ENCODE results near the gene FAM50A.
"Not testable (repeated sequence)": the region's sequence is repeated elsewhere in the genome, so short reads cannot be mapped to it uniquely, and the experiment has no call there.

Gene FAM50A, protein sequence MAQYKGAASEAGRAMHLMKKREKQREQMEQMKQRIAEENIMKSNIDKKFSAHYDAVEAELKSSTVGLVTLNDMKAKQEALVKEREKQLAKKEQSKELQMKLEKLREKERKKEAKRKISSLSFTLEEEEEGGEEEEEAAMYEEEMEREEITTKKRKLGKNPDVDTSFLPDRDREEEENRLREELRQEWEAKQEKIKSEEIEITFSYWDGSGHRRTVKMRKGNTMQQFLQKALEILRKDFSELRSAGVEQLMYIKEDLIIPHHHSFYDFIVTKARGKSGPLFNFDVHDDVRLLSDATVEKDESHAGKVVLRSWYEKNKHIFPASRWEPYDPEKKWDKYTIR

DNA sequence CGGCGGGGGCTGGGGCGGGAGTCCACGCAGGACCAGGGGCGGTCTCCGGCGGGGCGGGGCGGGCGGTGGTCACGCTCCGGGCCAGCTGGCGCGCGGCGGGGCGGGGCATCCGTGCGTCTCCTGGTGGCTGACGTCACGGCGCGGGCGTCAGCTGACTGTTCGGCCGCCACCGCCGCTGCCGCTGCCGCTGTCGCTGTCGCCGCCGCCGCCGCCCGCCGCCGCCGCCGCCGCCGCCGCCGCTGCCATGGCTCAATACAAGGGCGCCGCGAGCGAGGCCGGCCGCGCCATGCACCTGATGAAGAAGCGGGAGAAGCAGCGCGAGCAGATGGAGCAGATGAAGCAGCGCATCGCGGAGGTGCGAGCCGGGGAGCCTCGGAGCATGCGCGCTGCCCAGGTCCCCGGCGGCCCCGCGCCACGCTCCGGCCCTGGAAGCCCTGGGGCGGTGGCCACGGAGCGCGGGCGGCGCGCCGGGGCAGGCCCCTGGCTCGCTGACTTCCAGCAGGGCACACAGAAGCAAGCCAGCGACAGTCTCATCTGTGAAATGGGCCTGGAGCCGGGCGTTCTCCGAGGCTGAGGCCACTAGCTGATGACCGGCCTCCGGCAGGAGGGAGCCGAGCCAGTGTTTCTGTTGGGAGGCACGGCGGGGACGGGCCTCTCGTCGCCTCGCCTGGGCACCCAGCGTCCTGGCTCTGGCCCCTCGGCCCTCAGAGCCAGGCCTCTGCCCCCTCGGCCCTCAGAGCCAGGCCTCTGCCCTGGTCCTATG, at the start of gene FAM50A:
FAM50A (plus strand) TSS at position 150 of the 763 bp plus-strand sequence; CDS start at position 245, 95 bp downstream.
- peak within 1 kb of the TSS; percentile 78 for H3K27ac Mint-ChIP-seq (ENCODE audit: low read depth)
- H3K9me3 Mint-ChIP-seq = no peaks in the 10 kb centered on the region
- DNase-seq (ENCODE audit: low spot score in 2 of 2) (peak; percentile 28 to 33), ATAC-seq (replicated peaks; ENCODE audit: extremely low read depth, poor library complexity, severe bottlenecking) (peak; percentile 74)
- H3K4me3 Mint-ChIP-seq = peak within 1 kb of the TSS; percentile 79
- H3K27me3 Mint-ChIP-seq = no peaks in the 10 kb centered on the region
- peaks cover 14% of the 10 kb centered on the region for H3K4me1 Mint-ChIP-seq
- peaks cover 9% of the 10 kb centered on the region for H3K36me3 Mint-ChIP-seq (ENCODE audit: insufficient read depth)

DNA sequence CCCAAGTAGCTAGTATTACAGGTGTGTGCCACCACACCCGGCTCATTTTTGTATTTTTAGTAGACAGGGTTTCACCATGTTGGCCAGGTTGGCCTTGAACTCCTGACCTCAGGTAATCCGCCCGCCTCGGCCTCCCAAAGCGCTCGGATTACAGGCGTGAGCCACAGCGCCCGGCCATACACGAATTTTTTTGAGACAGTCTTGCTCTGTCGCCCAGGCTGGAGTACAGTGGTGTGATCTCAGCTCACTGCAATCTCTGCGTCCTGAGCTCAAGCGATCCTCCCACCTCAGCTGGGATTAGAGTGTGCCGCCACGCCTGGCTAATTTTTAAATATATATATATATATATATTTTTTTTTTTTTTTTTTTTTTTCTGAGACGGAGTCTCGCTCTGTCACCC, 47.6 kb upstream of the FAM50A start:
- H3K4me1 Mint-ChIP-seq = peaks cover 18% of the 10 kb centered on the region
- not testable (repeated sequence) for ATAC-seq (replicated peaks; ENCODE audit: extremely low read depth, poor library complexity, severe bottlenecking); H3K9me3 Mint-ChIP-seq; H3K4me3 Mint-ChIP-seq; H3K27me3 Mint-ChIP-seq; DNase-seq (ENCODE audit: low spot score in 2 of 2); H3K27ac Mint-ChIP-seq (ENCODE audit: low read depth)
- peaks cover 38% of the 10 kb centered on the region for H3K36me3 Mint-ChIP-seq (ENCODE audit: insufficient read depth)

DNA sequence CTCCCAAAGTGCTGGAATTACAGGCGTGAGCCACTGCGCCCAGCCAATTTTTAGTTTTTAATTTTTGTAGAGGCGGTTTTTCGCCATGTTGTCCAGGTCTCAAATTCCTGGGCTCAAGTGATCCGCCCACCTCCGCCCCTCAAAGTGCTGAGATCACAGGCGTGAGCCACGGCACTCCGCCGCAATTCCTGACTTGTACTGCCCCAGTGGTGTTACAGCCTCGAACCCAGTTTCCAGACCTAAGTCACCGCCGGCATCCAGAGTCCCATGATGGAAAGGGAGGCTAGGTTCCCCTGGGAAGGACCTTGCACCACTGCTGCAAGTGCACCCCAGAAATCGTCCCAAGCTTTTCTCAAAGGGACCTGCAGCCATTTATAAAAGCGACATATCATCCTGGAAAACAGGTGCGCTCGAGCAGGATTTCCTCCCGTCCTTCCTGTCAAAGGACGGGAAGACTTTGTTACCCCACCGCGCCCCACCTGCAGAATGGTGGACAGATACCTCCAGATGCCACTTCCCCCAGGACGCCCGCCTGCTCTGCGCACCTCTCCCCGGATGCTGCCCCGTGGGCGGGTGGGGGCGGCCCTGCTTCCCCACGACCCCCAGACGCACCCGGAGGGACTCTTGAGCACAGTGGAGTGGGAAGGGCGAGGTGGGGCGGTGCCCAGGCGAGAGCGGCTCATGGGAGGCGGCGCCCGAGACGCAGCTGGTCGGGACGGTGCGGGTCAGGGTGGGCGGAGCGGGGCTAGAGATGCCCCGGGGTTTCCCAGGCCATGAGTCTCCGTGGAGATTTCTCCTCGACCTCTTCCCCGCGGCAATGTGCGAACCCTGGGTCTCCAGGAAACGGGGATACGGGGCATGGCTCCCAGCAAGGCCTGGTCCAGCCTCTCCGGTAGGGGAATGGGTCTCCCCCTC, 46.7 kb upstream of the FAM50A start:
- no peak for DNase-seq (ENCODE audit: low spot score in 2 of 2)
- peak; percentile 15 for ATAC-seq (replicated peaks; ENCODE audit: extremely low read depth, poor library complexity, severe bottlenecking)
- H3K9me3 Mint-ChIP-seq = no peaks in the 10 kb centered on the region
- H3K27me3 Mint-ChIP-seq = no peaks in the 10 kb centered on the region
- peaks cover 40% of the 10 kb centered on the region for H3K36me3 Mint-ChIP-seq (ENCODE audit: insufficient read depth)
- H3K4me1 Mint-ChIP-seq = peaks cover 18% of the 10 kb centered on the region
- H3K27ac Mint-ChIP-seq (ENCODE audit: low read depth) = peak overlapping the region; percentile 99
- peak overlapping the region; percentile 98 for H3K4me3 Mint-ChIP-seq

DNA sequence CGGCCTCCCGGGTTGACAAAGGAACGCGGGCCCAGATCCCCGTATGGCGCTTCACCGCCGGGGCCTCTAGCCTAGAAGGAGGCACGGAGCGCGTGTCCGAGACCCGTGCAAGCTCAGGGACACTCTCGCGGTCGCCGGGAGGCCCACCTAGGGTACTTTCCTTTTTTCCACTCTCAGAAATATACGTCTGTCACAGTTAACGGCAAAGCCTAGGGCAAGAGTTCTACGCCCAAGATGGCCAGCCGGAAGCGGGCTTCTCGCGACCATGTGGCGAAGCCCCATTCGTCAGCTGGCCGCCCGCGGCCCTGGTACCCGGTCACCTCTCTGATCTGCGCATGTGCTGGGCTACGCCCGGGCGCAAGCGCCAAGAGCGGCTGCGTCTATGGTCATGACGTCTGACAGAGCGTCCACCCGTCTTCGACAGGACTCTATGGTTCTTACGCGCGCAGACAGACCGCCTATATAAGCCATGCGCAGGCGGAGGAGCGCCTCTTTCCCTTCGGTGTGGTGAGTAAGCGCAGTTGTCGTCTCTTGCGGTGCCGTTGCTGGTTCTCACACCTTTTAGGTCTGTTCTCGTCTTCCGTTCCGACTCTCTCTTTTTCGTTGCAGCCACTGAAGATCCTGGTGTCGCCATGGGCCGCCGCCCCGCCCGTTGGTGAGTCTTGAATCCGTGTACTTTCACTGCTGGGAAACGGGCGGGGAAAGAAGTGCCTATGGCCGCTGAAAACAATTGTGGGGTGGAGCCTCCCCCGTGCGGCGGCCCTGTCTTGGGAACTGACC, 45.9 kb upstream of the FAM50A start, which contains the start of gene RPL10:
RPL10 (plus strand) TSS at position 490 of the 780 bp plus-strand sequence; CDS start at position 633, 143 bp downstream.
- ATAC-seq (replicated peaks; ENCODE audit: extremely low read depth, poor library complexity, severe bottlenecking) (peak; percentile 83), DNase-seq (ENCODE audit: low spot score in 2 of 2) (peak; percentile 74 to 89)
- H3K9me3 Mint-ChIP-seq = no peaks in the 10 kb centered on the region
- no peaks in the 10 kb centered on the region for H3K27me3 Mint-ChIP-seq
- peaks cover 42% of the 10 kb centered on the region for H3K36me3 Mint-ChIP-seq (ENCODE audit: insufficient read depth)
- H3K4me3 Mint-ChIP-seq = peak within 1 kb of the TSS; percentile 98
- peak within 1 kb of the TSS; percentile 99 for H3K27ac Mint-ChIP-seq (ENCODE audit: low read depth)
- H3K4me1 Mint-ChIP-seq = peaks cover 18% of the 10 kb centered on the region

DNA sequence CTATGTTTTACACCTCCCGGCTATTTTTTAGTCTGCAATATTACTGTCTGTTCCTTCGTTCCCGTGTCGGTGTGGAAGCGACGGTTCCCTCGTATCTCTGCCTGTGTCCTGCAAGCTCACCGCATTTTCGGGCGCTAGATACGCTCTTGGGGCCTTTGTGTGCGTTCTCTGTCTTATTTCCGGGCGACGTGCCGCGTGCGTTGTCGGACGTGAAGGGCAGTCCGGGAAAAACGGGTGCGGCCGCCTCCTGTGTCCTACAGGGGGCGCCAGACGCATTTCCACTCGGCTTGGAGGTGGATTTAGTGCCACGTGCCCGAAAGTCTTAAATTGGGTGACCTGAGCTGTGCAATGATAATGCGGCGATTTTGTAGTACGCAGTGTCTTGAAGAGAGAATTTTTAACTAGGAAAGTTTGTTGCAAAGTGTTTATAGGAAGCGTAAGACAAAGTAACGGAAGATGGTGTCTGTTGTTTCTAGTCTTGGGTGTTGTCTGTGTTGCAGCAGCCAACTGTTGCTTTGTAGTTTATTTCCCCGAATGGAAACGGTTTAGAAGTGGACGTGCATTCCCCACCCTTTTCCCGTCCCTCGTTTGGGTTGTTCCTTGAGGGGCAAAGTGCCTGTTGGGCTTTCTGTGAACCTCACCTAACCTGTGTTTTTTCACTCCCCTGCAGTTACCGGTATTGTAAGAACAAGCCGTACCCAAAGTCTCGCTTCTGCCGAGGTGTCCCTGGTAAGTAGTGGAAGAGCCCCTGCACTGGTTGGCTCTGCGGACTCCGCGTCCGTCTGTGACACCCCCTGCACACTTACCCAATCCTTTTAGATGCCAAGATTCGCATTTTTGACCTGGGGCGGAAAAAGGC, 45.0 kb upstream of the FAM50A start:
- Mint-ChIP-seq H3K27me3 (no peaks in the 10 kb centered on the region), H3K36me3 (ENCODE audit: insufficient read depth) (peaks cover 44% of the 10 kb centered on the region), H3K9me3 (no peaks in the 10 kb centered on the region), H3K4me1 (peaks cover 18% of the 10 kb centered on the region), H3K27ac (ENCODE audit: low read depth) (peak overlapping the region; percentile 99), H3K4me3 (peak overlapping the region; percentile 98)
- ATAC-seq (replicated peaks; ENCODE audit: extremely low read depth, poor library complexity, severe bottlenecking) (peak; percentile 58), DNase-seq (ENCODE audit: low spot score in 2 of 2) (peak; percentile 63 to 76)

DNA sequence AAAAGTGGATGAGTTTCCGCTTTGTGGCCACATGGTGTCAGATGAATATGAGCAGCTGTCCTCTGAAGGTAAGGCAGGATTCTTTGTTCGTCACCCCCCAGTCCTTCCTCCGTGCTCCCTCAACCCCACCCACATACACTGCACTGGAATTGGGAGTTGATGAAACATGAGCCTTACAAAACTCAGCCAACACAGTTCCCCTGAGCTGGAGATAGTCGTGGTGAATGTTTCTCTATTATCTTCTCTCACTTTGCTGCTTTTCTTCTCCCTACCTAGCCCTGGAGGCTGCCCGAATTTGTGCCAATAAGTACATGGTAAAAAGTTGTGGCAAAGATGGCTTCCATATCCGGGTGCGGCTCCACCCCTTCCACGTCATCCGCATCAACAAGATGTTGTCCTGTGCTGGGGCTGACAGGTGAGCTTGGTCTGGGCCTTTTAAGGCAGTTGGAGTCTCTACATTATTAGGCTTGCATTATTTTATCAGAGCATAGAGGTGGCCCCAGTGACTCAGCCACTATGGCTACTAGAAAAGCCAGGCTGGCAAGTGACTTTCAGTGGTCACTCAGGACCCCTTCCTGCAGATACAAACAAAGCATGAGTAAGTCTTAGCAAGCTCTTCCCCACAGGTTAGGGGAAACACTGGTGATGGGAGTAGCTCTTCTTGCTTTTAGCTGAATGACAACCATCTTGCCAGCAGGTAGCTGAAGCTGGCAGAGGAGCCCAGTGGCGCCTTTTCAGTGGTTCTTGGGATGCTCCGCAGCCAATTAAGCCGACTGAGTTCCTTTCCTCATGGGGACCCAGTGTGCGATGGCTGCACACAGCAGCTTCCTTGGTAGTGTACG, 44.2 kb upstream of the FAM50A start:
- no peak for ATAC-seq (replicated peaks; ENCODE audit: extremely low read depth, poor library complexity, severe bottlenecking)
- Mint-ChIP-seq H3K27me3 (no peaks in the 10 kb centered on the region), H3K27ac (ENCODE audit: low read depth) (peak overlapping the region; percentile 99), H3K4me1 (peaks cover 18% of the 10 kb centered on the region), H3K4me3 (peak overlapping the region; percentile 98), H3K36me3 (ENCODE audit: insufficient read depth) (peaks cover 44% of the 10 kb centered on the region), H3K9me3 (no peaks in the 10 kb centered on the region)
- DNase-seq (ENCODE audit: low spot score in 2 of 2) = no peak

DNA sequence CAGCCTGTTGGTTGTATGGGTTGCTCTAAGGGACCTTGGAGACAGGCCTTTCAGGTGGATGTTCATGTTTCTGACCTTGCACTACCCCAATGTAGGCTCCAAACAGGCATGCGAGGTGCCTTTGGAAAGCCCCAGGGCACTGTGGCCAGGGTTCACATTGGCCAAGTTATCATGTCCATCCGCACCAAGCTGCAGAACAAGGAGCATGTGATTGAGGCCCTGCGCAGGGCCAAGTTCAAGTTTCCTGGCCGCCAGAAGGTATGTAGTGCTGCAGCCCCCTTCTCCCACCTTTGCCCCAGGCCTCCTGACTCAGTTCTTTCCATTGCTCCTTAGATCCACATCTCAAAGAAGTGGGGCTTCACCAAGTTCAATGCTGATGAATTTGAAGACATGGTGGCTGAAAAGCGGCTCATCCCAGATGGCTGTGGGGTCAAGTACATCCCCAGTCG, 43.5 kb upstream of the FAM50A start:
- not testable (repeated sequence) for H3K27me3 Mint-ChIP-seq; H3K9me3 Mint-ChIP-seq; ATAC-seq (replicated peaks; ENCODE audit: extremely low read depth, poor library complexity, severe bottlenecking); DNase-seq (ENCODE audit: low spot score in 2 of 2)
- Mint-ChIP-seq H3K27ac (ENCODE audit: low read depth) (peak overlapping the region; percentile 99), H3K36me3 (ENCODE audit: insufficient read depth) (peaks cover 45% of the 10 kb centered on the region), H3K4me3 (peak overlapping the region; percentile 98), H3K4me1 (peaks cover 18% of the 10 kb centered on the region)

DNA sequence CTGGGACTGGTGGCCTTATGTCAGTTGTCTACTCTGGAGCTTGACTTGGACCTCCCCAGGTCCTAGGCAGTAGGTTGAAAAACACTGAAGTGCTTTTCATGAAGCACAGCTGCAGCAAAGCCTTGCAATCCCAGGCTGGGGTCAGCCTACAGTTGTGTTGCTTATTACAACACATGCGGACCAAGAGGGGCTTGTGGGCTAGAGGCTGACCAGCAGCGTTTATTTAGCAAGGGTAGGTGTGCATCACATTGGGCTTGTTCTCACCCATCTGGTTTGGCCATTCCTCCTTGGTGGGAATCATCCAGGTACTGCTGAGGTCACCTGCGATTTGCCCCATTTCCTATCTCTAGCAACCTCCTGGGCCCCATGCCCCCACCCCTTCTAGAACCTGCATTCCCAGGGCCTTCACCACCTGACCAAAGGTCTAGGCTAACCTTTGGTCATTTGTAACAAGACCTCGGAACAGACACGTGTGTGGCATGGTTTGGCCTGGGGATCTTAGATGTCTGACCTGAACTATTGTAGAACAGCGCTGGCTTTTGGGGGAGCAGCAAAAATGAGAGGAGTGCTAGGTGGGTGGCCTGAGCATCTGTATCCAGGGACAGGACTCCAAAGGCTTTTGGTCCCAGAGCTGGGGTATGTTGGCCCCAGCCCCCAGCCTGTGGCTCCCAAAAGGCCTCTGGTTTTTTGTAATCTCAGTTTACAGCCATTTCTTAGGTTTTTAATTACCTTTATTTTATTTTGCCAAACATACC, 42.7 kb upstream of the FAM50A start:
- Mint-ChIP-seq H3K27me3 (no peaks in the 10 kb centered on the region), H3K27ac (ENCODE audit: low read depth) (no peak overlapping the region), H3K36me3 (ENCODE audit: insufficient read depth) (peaks cover 45% of the 10 kb centered on the region), H3K4me3 (peak overlapping the region; percentile 48), H3K4me1 (peaks cover 18% of the 10 kb centered on the region), H3K9me3 (no peaks in the 10 kb centered on the region)
- DNase-seq (ENCODE audit: low spot score in 2 of 2) (no peak), ATAC-seq (replicated peaks; ENCODE audit: extremely low read depth, poor library complexity, severe bottlenecking) (no peak)

DNA sequence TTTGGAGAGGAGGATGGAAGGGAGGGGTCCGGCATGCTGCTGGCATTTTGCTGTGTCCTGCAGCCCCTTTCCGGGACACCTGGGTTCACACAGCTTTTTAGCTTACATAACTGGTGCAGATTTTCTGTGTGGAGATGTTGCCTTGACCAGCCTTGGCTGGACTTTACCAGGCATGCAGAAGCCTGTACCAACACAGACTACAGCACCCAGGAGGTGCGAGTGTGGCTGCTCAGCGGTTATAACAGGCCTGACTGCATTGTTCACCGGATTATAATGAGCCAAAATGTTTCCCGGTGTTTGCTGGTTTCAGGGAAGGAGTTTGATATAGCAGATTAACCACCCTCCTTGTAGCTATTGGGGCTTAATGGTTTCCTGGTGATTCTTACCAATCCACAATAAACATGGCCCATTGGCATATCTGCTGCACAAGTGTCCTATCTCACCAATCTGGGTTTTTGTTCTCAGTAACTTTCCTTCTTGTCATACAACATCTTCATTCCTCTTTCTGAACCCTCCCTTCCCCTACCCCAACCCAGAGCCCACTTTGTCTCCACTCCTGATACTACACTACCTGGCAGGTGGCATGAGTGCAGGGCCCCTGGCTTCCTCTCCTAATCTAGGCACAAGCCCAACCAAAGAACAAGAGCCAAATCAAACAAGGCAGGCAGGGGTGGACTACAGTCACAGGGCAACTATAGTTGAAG, 41.9 kb upstream of the FAM50A start:
- H3K9me3 Mint-ChIP-seq = no peaks in the 10 kb centered on the region

More for the DNA sequence above, 41.9 kb upstream of the FAM50A start:
- Mint-ChIP-seq H3K4me1 (peaks cover 18% of the 10 kb centered on the region), H3K4me3 (no peak overlapping the region), H3K36me3 (ENCODE audit: insufficient read depth) (peaks cover 43% of the 10 kb centered on the region), H3K27ac (ENCODE audit: low read depth) (no peak overlapping the region), H3K27me3 (no peaks in the 10 kb centered on the region)
- DNase-seq (ENCODE audit: low spot score in 2 of 2) (no peak), ATAC-seq (replicated peaks; ENCODE audit: extremely low read depth, poor library complexity, severe bottlenecking) (no peak)

All from central memory CD8-positive, alpha-beta T cell (primary cell).